CD8-positive, alpha-beta memory T cell (primary cell): ENCODE data around the gene HLA-G. TPM values are rescaled to one million over a fixed set of nuclear protein-coding genes. Genes with fewer than 3 reads are reported as not detected.

Experiments used
- CTCF ChIA-PET: fragments of 350-600 bp; sonication (Branson Sonifier 250); formaldehyde crosslinking; loops from one replicate; lab custom pipeline; 2021; ENCODE audit warnings: antibody characterized with exemption; lab: Charles Lee
- POLR2A ChIA-PET: fragments of 350-600 bp; sonication (Branson Sonifier 250); formaldehyde crosslinking; loops from one replicate; lab custom pipeline; 2021; ENCODE audit warnings: antibody characterized with exemption; lab: Charles Lee
- DNase-seq, 5 donors: peaks; one replicate each; pipeline versions ENCODE4 v3.0.0 to v3.0.0-alpha.2; 2020 to 2022; ENCODE audit warnings: mixed read lengths in 1 of 5
- H3K27ac ChIP-seq: one replicate; pipeline ENCODE4 v1.7.0; 2013; ENCODE audit warnings: low read depth, mild to moderate bottlenecking, low read length, moderate library complexity
- H3K27me3 ChIP-seq: 2 replicates; pipeline ENCODE4 v1.7.0; 2013; ENCODE audit warnings: low read length, mild to moderate bottlenecking; ENCODE audit not compliant: insufficient read depth, poor library complexity, severe bottlenecking
- H3K36me3 ChIP-seq: 2 replicates; pipeline ENCODE4 v1.7.0; 2013; ENCODE audit warnings: mild to moderate bottlenecking, low read length, moderate library complexity; ENCODE audit not compliant: insufficient read depth
- H3K4me1 ChIP-seq: 2 replicates; pipeline ENCODE4 v1.7.0; 2013; ENCODE audit warnings: mild to moderate bottlenecking, low read length, moderate library complexity; ENCODE audit not compliant: insufficient read depth
- H3K4me3 ChIP-seq: 2 replicates; pipeline ENCODE4 v1.7.0; 2013; ENCODE audit warnings: mild to moderate bottlenecking, low read length
- H3K9me3 ChIP-seq: 2 replicates; pipeline ENCODE4 v1.7.0; 2013; ENCODE audit warnings: mild to moderate bottlenecking, low read length
- H3K27ac Mint-ChIP-seq, 8 donors: one replicate each; pipeline ENCODE4 v1.8.0; 2020 to 2021; ENCODE audit warnings: mixed read lengths in 8 of 8, mild to moderate bottlenecking in 6 of 8, inconsistent platforms in 3 of 8, moderate library complexity in 3 of 8
- H3K27me3 Mint-ChIP-seq, 2 donors: one replicate each; pipeline ENCODE4 v1.8.0; 2020 to 2021; ENCODE audit warnings: mixed read lengths in 2 of 2, mild to moderate bottlenecking in 1 of 2, moderate library complexity in 1 of 2
- H3K36me3 Mint-ChIP-seq, 3 donors: one replicate each; pipeline ENCODE4 v1.8.0; 2020 to 2021; ENCODE audit warnings: mixed read lengths in 3 of 3, inconsistent platforms in 1 of 3, mild to moderate bottlenecking in 1 of 3
- H3K4me1 Mint-ChIP-seq, 3 donors: one replicate each; pipeline ENCODE4 v1.8.0; 2020 to 2021; ENCODE audit warnings: mixed read lengths in 3 of 3, inconsistent platforms in 1 of 3, mild to moderate bottlenecking in 1 of 3
- H3K4me3 Mint-ChIP-seq, 7 donors: one replicate each; pipeline ENCODE4 v1.8.0; 2020 to 2021; ENCODE audit warnings: mixed read lengths in 7 of 7, mild to moderate bottlenecking in 6 of 7, moderate library complexity in 4 of 7, inconsistent platforms in 2 of 7
- H3K9me3 Mint-ChIP-seq, 5 donors: one replicate each; pipeline ENCODE4 v1.8.0; 2020 to 2022; ENCODE audit warnings: mixed read lengths in 5 of 5, mild to moderate bottlenecking in 3 of 5, moderate library complexity in 2 of 5, inconsistent platforms in 1 of 5
- polyA plus RNA-seq: library from polyadenylated mRNA; unstranded; fragments of 300-500 nt; fragmentation: Illumina TruSeq; gene quantifications from one replicate; pipeline ENCODE4 v1.2.3, GENCODE V29; 2021
- total RNA-seq, 2 experiments: library from RNA; stranded (reverse); gene quantifications; one replicate each; pipeline ENCODE4 v1.2.3, GENCODE V29; 2021

The HLA-G gene
- total and polyA plus RNA-seq, 3 experiments from 2014 or later, result 0.59 to 3.2 (median 0.69) TPM

DNA sequence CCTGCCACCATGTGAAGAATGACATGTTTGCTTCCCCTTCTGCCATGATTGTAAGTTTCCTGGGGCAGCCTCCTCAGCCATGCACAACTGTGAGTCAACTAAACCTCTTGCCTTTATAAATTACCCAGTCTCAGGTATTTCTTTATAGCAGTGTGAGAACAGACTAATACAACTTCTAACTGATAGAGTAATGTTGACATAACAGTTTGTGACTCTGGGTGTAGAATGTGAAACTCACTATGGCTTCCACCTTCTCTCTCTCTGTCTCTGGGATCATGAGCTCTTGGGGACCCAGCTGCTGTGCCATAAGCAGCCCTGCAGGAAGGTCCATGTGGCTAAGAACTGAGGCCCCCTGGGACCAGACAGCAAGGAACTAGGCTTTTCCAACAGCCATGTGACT is 3.5 kb upstream of the HLA-G start:
- H3K27ac ChIP-seq, result no peak overlapping the region
- ChIA-PET CTCF (interaction anchor here (2.0 kb wide), 1 partner anchor 10 kb away, joined by 6 read pairs; no protein-coding TSS in a partner anchor), POLR2A (no interaction called here)
- H3K9me3 ChIP-seq, result no peaks in the 10 kb centered on the region
- no peak for DNase-seq
- no peaks in the 10 kb centered on the region for H3K36me3 Mint-ChIP-seq
- peaks cover 17% of the 10 kb centered on the region for H3K27me3 ChIP-seq
- H3K4me1 Mint-ChIP-seq, result peaks cover 5 to 16% (median 6%) of the 10 kb centered on the region in 3 donors
- no peaks in the 10 kb centered on the region for H3K36me3 ChIP-seq
- H3K27me3 Mint-ChIP-seq, result peaks cover 30 to 48% of the 10 kb centered on the region in 2 donors
- no peak overlapping the region for H3K4me3 Mint-ChIP-seq
- H3K9me3 Mint-ChIP-seq, result peaks cover 0 to 2% (median 0%) of the 10 kb centered on the region in 5 donors
- no peak overlapping the region for H3K4me3 ChIP-seq
- H3K4me1 ChIP-seq, result no peaks in the 10 kb centered on the region
- H3K27ac Mint-ChIP-seq, result no peak overlapping the region

DNA sequence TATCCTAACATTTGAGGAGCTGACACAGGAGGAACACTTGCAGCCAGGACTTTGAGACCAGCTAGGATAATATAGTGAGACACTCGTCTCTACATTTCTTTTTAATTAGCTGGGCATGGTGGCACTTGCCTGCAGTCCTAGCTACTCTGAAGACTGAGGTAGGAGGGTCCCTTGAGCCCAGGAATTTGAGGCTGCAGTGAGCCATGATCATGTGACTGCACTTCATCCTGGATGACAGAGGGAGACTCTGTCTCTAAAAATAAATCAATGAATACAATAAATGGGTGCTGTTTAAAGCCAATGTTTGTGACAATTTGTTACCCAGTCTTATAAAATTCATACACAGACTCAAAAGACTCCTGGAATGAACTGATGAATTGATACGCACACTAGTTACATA is 1.8 kb upstream of the HLA-G start:
- H3K27ac ChIP-seq, result no peak overlapping the region
- H3K4me1 ChIP-seq, result no peaks in the 10 kb centered on the region
- Mint-ChIP-seq H3K4me1 (peaks cover 5 to 16% (median 6%) of the 10 kb centered on the region in 3 donors), H3K4me3 (no peak overlapping the region), H3K36me3 (peaks cover 0 to 1% (median 0%) of the 10 kb centered on the region in 3 donors), H3K27ac (no peak overlapping the region), H3K9me3 (peaks cover 0 to 3% (median 0%) of the 10 kb centered on the region in 5 donors), H3K27me3 (peaks cover 40 to 54% of the 10 kb centered on the region in 2 donors)
- no peak overlapping the region for H3K4me3 ChIP-seq
- no peak for DNase-seq
- H3K36me3 ChIP-seq, result no peaks in the 10 kb centered on the region
- CTCF ChIA-PET, result no interaction called here
- H3K9me3 ChIP-seq, result no peaks in the 10 kb centered on the region
- H3K27me3 ChIP-seq, result peaks cover 25% of the 10 kb centered on the region
- POLR2A ChIA-PET, result no interaction called here

DNA sequence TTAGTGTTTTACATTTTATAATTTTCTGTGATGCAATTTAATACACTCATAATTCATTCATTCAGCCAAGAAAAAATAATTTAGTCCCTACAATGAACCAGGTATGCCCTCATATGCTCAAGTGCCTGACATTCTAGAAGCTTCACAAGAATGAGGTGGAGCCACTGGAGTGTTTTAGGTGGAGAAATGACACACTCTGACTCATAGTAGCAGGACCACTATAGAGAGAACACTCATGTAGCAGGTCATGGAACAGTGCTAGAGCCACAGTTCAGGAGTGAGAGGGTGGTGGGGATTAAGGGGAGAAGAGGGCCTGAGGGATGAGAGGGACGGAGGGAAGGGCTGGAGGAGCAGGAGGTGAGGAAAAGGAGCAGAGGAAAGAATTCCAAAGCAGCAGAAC is 1.4 kb upstream of the HLA-G start:
- peaks cover 28% of the 10 kb centered on the region for H3K27me3 ChIP-seq
- H3K36me3 ChIP-seq, result no peaks in the 10 kb centered on the region
- Mint-ChIP-seq H3K9me3 (peaks cover 0 to 3% (median 0%) of the 10 kb centered on the region in 5 donors), H3K27me3 (peaks cover 44 to 53% of the 10 kb centered on the region in 2 donors), H3K27ac (no peak overlapping the region), H3K4me3 (peak overlapping the region in 2 of 7 donors; percentile 2 to 10), H3K4me1 (peaks cover 5 to 16% (median 6%) of the 10 kb centered on the region in 3 donors), H3K36me3 (peaks cover 0 to 1% (median 0%) of the 10 kb centered on the region in 3 donors)
- ChIA-PET POLR2A (no interaction called here), CTCF (no interaction called here)
- H3K4me3 ChIP-seq, result no peak overlapping the region
- DNase-seq, result no peak
- no peak overlapping the region for H3K27ac ChIP-seq
- H3K9me3 ChIP-seq, result no peaks in the 10 kb centered on the region
- no peaks in the 10 kb centered on the region for H3K4me1 ChIP-seq

DNA sequence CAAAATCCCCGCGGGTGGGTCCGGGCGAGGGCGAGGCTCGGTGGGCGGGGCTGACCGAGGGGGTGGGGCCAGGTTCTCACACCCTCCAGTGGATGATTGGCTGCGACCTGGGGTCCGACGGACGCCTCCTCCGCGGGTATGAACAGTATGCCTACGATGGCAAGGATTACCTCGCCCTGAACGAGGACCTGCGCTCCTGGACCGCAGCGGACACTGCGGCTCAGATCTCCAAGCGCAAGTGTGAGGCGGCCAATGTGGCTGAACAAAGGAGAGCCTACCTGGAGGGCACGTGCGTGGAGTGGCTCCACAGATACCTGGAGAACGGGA is 809 bp downstream of the HLA-G start:
- ChIA-PET CTCF (no interaction called here), POLR2A (no interaction called here)
- Histone ChIP-seq H3K27ac (no peak overlapping the region), H3K36me3 (no peaks in the 10 kb centered on the region), H3K4me1 (no peaks in the 10 kb centered on the region), H3K9me3 (no peaks in the 10 kb centered on the region), H3K27me3 (peaks cover 28% of the 10 kb centered on the region), H3K4me3 (no peak overlapping the region)
- Mint-ChIP-seq H3K4me3 (peak overlapping the region in 5 of 7 donors; percentile 23 to 69 (median 56)), H3K4me1 (peaks cover 5 to 16% (median 6%) of the 10 kb centered on the region in 3 donors), H3K36me3 (peaks cover 0 to 1% (median 0%) of the 10 kb centered on the region in 3 donors), H3K27ac (no peak overlapping the region), H3K9me3 (peaks cover 0 to 3% (median 0%) of the 10 kb centered on the region in 5 donors), H3K27me3 (peaks cover 49 to 61% of the 10 kb centered on the region in 2 donors)
- peak in 1 of 5 donors; percentile 8 for DNase-seq

DNA sequence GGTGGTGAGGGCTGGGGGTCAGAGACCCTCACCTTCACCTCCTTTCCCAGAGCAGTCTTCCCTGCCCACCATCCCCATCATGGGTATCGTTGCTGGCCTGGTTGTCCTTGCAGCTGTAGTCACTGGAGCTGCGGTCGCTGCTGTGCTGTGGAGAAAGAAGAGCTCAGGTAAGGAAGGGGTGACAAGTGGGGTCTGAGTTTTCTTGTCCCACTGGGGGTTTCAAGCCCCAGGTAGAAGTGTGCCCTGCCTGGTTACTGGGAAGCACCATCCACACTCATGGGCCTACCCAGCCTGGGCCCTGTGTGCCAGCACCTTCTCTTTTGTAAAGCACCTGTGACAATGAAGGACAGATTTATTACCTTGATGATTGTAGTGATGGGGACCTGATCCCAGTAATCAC is 2.1 kb downstream of the HLA-G start:
- H3K36me3 ChIP-seq, result no peaks in the 10 kb centered on the region
- H3K4me3 ChIP-seq, result no peak overlapping the region
- no peak overlapping the region for H3K27ac ChIP-seq
- Mint-ChIP-seq H3K4me3 (peak overlapping the region in 2 of 7 donors; percentile 19 to 41), H3K27ac (no peak overlapping the region), H3K9me3 (peaks cover 0 to 3% (median 0%) of the 10 kb centered on the region in 5 donors), H3K4me1 (peaks cover 5 to 16% (median 6%) of the 10 kb centered on the region in 3 donors), H3K27me3 (peaks cover 55 to 69% of the 10 kb centered on the region in 2 donors), H3K36me3 (peaks cover 0 to 1% (median 0%) of the 10 kb centered on the region in 3 donors)
- no peaks in the 10 kb centered on the region for H3K9me3 ChIP-seq
- ChIA-PET POLR2A (no interaction called here), CTCF (no interaction called here)
- peaks cover 28% of the 10 kb centered on the region for H3K27me3 ChIP-seq
- H3K4me1 ChIP-seq, result no peaks in the 10 kb centered on the region
- DNase-seq, result no peak

DNA sequence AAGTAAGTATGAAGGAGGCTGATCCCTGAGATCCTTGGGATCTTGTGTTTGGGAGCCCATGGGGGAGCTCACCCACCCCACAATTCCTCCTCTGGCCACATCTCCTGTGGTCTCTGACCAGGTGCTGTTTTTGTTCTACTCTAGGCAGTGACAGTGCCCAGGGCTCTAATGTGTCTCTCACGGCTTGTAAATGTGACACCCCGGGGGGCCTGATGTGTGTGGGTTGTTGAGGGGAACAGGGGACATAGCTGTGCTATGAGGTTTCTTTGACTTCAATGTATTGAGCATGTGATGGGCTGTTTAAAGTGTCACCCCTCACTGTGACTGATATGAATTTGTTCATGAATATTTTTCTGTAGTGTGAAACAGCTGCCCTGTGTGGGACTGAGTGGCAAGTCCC is 2.8 kb downstream of the HLA-G start:
- Histone ChIP-seq H3K4me3 (no peak overlapping the region), H3K36me3 (no peaks in the 10 kb centered on the region), H3K27ac (no peak overlapping the region), H3K27me3 (peaks cover 32% of the 10 kb centered on the region), H3K4me1 (no peaks in the 10 kb centered on the region), H3K9me3 (no peaks in the 10 kb centered on the region)
- H3K4me3 Mint-ChIP-seq, result no peak overlapping the region
- H3K27ac Mint-ChIP-seq, result peak overlapping the region in 1 of 8 donors; percentile 17
- peaks cover 5 to 19% (median 6%) of the 10 kb centered on the region in 3 donors for H3K4me1 Mint-ChIP-seq
- DNase-seq, result no peak
- CTCF ChIA-PET, result no interaction called here
- H3K9me3 Mint-ChIP-seq, result peaks cover 0 to 3% (median 0%) of the 10 kb centered on the region in 5 donors
- POLR2A ChIA-PET, result no interaction called here
- peaks cover 61 to 72% of the 10 kb centered on the region in 2 donors for H3K27me3 Mint-ChIP-seq
- peaks cover 0 to 1% (median 0%) of the 10 kb centered on the region in 3 donors for H3K36me3 Mint-ChIP-seq

DNA sequence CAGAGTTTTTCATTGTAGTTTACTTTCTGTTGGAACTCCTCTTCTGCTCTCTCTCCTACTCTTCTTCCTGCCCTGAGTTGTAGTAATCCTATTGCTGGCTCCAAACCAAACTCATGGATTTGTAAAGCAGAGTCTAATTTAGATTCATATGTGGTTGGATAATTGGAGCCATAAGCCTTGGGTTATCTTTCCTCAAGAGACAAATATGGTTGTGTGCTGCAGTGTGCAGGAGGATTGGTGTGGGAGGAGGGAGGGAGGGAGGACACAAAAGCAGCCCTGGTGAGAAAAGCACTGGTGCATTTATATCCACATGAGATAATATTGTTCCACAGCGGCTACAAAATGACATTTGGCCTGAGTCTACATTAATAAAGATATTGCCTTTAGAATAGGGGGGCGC is 4.2 kb downstream of the HLA-G start:
- no peaks in the 10 kb centered on the region for H3K4me1 ChIP-seq
- POLR2A ChIA-PET, result no interaction called here
- Mint-ChIP-seq H3K36me3 (peaks cover 0 to 1% (median 0%) of the 10 kb centered on the region in 3 donors), H3K27me3 (peaks cover 61 to 77% of the 10 kb centered on the region in 2 donors), H3K4me3 (no peak overlapping the region), H3K4me1 (peaks cover 5 to 18% (median 5%) of the 10 kb centered on the region in 3 donors), H3K27ac (no peak overlapping the region), H3K9me3 (peaks cover 0 to 3% (median 0%) of the 10 kb centered on the region in 5 donors)
- no peaks in the 10 kb centered on the region for H3K36me3 ChIP-seq
- no peaks in the 10 kb centered on the region for H3K9me3 ChIP-seq
- peaks cover 29% of the 10 kb centered on the region for H3K27me3 ChIP-seq
- no peak for DNase-seq
- CTCF ChIA-PET, result interaction anchor here (1.9 kb wide), 1 partner anchor 94 kb away, joined by 6 read pairs; no protein-coding TSS in a partner anchor
- no peak overlapping the region for H3K4me3 ChIP-seq
- no peak overlapping the region for H3K27ac ChIP-seq

DNA sequence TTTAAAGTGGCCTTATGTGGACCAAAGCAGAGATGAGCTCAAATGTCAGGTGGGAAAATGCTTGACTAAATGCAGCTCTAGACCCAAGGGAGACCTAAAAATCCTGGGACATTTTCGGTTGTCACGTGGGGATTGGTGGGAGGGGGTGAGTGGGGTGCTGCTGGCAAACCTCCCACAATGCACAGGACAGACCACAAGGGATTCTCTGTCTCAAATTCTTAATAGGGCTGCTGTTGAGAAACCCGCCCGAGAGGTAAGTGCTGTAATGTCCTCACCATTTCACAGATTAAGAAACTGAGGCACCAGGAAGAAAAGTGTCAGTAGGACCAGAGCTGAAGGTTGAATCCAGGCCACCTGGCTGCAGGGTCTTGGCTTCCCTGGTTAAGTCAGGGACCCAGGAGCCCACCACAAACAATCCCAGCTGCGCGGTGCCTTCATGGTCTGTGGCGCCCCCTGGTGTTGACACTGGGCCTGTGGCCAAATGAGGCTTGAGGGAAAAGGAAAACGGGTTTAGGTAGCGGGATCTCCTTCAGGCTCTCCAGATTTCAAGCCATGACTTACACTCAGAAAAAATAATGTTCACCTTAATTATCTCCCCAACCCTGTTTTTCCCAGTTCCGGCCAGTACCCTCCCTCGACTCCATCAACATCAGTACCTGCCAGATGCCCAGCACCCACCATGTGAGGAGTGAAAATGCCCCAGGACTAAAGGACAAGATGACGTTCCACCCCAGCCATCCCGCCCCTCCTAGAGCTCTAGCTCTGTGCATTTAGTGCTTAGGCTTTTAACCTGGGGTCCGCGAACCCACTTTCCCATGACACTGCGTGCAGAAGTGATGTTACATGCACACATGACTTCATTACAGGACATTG is 7.2 kb downstream of the HLA-G start:
- Histone ChIP-seq H3K27me3 (peaks cover 23% of the 10 kb centered on the region), H3K4me3 (no peak overlapping the region), H3K4me1 (no peaks in the 10 kb centered on the region), H3K27ac (no peak overlapping the region), H3K36me3 (no peaks in the 10 kb centered on the region), H3K9me3 (no peaks in the 10 kb centered on the region)
- H3K36me3 Mint-ChIP-seq, result peaks cover 0 to 1% (median 0%) of the 10 kb centered on the region in 3 donors
- H3K27me3 Mint-ChIP-seq, result peaks cover 49 to 76% of the 10 kb centered on the region in 2 donors
- H3K27ac Mint-ChIP-seq, result no peak overlapping the region
- ChIA-PET CTCF (interaction anchor here (0.8 to 3.6 kb wide), 19 partner anchors 9 to 183 kb away, joined by 3 to 36 read pairs (median 5); no protein-coding TSS in a partner anchor), POLR2A (interaction anchor here (1.4 kb wide), 1 partner anchor 101 kb away, joined by 4 read pairs; no protein-coding TSS in a partner anchor)
- no peak overlapping the region for H3K4me3 Mint-ChIP-seq
- H3K4me1 Mint-ChIP-seq, result peaks cover 0 to 3% (median 0%) of the 10 kb centered on the region in 3 donors
- peak; percentile 34 to 73 (median 49) for DNase-seq
- no peaks in the 10 kb centered on the region for H3K9me3 Mint-ChIP-seq
